PFSK-1 (cell line): ENCODE data around the gene CCDC86.

Source experiments
- FOXP2 ChIP-seq: optimal IDR thresholded peaks from 2 replicates; pipeline ENCODE3; 2011; ENCODE audit warnings: borderline replicate concordance, control low read depth, inconsistent platforms; ENCODE audit not compliant: insufficient read depth; ENCODE audit errors: extremely low read length, extremely low read depth
- POLR2AphosphoS5 ChIP-seq: IDR thresholded peaks from 2 replicates; pipeline ENCODE4 v1.6.1; 2012; ENCODE audit warnings: low read depth, mild to moderate bottlenecking, control low read depth, low read length, moderate library complexity
- REST ChIP-seq, 2 experiments: IDR thresholded peaks; 2 replicates each; pipeline versions ENCODE4 v1.6.1 to v1.8.0; 2011 to 2012; ENCODE audit warnings: low read depth in 2 of 2, low read length in 2 of 2, control low read depth in 1 of 2, inconsistent platforms in 1 of 2, mild to moderate bottlenecking in 1 of 2, moderate library complexity in 1 of 2; ENCODE audit not compliant: insufficient read depth in 1 of 2
- SIN3A ChIP-seq: IDR thresholded peaks from 2 replicates; pipeline ENCODE4 v1.6.1; 2012; ENCODE audit warnings: mild to moderate bottlenecking, low read length, moderate library complexity, borderline replicate concordance; ENCODE audit not compliant: insufficient read depth
- TAF1 ChIP-seq: IDR thresholded peaks from 2 replicates; pipeline ENCODE4 v1.6.1; 2012; ENCODE audit warnings: low read length, control low read depth, borderline replicate concordance; ENCODE audit not compliant: insufficient read depth

The CCDC86 gene

DNA sequence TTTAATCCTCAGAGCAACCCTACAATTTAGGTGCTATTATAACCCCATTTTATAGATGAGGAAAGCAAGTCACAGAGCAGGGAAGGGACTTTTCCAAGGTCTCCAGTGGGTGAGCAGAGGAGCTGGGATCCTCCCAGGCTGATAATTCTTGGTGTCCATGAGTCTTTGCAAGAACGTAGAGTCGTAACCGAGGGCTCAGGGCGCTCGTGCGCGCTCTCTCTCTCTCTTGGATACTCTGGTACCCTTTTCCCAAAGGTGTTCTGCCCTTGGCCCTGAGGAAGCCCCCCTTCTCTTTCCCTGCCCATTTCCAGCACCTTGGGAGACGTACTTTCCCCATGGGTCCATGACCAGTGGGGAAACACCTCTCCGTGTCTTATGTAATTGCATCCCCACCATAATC, 20.3 kb downstream of the CCDC86 start:
- no peak for TF ChIP-seq FOXP2
- no peak for TF ChIP-seq SIN3A
- TF ChIP-seq REST (IDR thresholded peaks at IDR 0.05; ENCODE audit: insufficient read depth in 1 of 2, low read depth in 2 of 2, low read length in 2 of 2): no peak

DNA sequence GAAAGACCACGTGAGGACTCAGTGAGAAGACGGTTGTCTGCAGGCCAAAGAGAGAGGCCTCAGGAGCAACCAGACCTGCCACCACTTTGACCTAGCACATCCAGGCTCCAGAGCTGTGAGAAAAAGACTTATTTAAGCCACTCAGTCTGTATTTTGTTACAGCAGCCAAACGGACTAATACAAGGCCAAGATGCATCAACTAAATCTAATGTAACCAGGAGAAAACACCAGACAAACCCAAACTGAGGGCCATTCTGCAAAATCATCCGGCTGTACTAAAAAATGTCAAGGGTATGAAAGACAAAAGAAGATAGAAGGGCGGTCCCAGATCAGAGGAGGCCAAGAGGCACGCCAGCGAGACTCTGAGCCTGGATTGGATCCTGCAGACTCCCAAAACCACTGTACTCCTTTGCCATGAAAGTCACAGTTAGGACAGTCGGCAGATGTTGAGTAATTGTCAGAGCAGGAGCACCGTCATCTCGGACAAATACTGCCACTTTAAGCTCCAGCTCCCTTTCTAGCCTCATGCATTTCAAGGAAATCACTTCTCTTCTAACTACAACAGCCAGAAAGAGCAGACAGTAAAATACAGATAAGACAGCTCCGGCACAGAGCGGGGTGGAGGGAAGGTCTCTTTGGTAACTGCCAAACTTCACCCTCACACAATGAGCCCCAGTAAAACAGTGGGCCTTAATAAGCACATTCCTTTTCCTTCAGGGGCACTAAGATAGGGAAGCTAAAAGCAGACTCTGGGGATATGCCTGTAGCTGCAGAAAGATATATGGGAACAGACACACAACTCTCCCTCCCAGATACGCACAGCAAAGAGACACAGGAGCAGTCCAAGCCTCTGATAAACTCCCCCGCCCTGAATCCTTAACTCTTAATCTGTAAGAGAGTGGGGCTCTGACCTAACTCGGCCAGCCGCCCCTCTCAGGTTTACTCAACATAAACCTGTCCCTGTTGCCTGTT, 21.9 kb downstream of the CCDC86 start:
- TF ChIP-seq FOXP2 (no peak), TAF1 (no peak), POLR2AphosphoS5 (no peak)

DNA sequence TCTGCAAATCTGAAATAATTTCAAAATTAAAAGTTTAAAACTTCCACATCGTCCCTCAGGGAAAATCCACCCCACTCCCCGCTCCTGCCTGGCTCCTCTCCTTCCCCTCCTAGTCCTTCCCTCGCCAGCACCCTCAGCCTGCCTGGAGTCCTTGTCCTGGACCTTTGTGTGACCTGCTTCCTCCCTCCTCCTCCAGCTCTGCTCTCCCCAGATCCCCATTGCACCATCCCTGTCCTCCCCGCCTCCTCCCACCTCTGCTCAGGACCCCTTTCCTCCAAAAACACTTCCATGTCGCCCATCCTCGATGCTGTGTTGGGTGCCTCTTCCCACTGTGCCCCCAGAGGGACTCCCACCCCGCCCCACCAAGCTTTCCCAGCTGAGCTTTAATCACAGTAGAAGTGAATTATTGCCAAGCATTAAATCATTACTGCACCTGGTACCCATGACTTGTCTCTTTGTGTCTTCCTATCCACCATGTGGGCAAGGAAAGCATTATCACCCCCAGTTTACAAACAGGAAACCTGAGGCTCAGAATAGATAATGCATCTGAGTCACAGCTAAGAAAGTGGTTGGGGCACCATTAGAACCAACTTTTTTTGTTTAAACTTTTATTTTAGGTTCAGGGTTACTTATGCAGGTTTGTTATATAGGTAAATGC, 23.1 kb downstream of the CCDC86 start:
- TF ChIP-seq TAF1: no peak
- no peak for TF ChIP-seq REST (IDR thresholded peaks at IDR 0.05; ENCODE audit: insufficient read depth in 1 of 2, low read depth in 2 of 2, low read length in 2 of 2)
- TF ChIP-seq FOXP2: no peak
- TF ChIP-seq SIN3A: no peak
- no peak for TF ChIP-seq POLR2AphosphoS5

DNA sequence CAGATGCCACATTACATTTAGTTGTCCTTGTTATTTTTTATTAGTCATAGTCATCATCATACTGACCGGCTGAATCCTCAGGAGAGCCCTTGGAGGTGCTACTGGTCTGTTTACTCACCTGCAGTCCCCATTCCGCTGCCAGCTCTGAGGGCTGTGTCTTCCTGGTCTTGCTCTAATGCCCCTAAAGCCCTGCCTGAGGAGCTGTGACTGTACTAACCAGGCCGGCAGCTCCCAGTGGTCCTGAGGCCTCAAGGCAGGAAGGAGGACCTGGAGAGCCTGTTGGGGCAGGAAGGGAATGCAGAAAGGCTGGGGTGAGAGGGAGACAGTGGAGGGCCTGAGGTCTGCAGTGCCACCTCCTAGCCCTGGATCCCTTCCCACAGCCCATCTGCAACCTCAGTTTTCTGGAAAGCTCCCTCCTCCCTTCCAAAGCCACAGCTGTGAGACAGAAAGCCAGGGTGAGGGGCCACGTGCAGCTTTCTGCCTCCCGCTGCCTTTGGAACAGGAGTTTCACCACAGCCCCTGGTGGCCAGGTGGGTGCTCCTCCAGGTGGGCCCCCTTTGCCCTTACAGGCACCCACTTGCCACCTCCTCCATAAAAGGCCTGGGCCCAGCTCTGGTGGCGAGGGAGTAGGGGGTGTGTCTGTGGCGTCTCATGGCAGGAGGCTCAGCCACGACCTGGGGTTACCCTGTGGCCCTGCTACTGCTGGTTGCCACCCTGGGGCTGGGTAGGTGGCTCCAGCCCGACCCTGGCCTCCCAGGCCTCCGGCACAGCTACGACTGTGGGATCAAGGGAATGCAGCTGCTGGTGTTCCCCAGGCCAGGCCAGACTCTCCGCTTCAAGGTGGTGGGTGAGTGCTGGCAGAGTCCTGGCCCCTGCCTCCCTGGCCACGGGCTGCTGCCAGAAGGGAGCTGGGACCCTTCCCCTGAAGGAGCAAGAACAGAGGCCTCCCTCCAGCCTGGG, 25.3 kb downstream of the CCDC86 start, which contains the start of gene ZP1:
ZP1 (plus strand) TSS at position 632 of the 960 bp plus-strand sequence; CDS start at position 652, 20 bp downstream.
- TF ChIP-seq POLR2AphosphoS5: no peak
- TF ChIP-seq FOXP2: no peak
- no peak for TF ChIP-seq TAF1
- no peak for TF ChIP-seq REST (IDR thresholded peaks at IDR 0.05; ENCODE audit: insufficient read depth in 1 of 2, low read depth in 2 of 2, low read length in 2 of 2)
- TF ChIP-seq SIN3A: no peak

DNA sequence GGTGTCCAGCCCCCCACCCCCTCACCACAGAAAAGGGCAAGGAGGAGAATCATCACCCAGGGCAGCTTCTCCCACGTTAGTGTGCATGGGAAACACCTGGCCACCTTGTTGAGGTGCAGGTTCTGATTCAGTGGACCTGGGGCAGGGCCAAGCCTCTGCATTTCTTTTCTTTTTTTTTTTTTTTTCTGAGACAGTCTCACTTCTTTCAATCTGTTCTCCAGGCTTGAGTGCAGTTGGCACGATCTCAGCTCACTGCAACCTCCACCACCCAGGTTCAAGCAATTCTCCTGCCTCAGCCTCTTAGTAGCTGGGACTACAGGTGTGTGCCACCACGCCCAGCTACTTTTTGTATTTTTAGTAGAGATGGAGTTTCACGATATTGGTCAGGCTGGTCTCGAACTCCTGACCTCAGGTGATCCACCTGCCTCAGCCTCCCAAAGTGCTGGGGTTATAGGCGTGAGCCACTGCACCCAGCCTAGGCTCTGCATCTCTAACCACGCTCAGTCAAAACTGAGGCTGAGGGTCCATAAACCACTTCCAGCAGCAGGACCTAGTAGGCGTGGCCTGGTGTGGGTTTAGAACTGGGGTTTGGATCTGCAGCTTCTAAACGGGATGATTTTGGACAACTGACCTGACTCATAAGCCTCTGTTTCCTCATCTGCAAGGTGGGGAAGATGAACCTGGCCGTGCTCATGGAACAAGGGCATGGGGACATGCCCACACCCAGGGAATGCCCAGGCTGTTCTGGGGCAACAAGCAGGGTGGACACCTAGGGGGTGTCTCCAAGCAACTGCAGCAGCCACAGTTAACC, 26.2 kb downstream of the CCDC86 start:
- TF ChIP-seq SIN3A: no peak
- no peak for TF ChIP-seq FOXP2
- no peak for TF ChIP-seq POLR2AphosphoS5
- no peak for TF ChIP-seq REST (IDR thresholded peaks at IDR 0.05; ENCODE audit: insufficient read depth in 1 of 2, low read depth in 2 of 2, low read length in 2 of 2)
- TF ChIP-seq TAF1: no peak
